ENCODE results near the gene ALPK1.
"Not testable (repeated sequence)": the region's sequence is repeated elsewhere in the genome, so short reads cannot be mapped to it uniquely, and the experiment has no call there.

The ALPK1 gene

DNA sequence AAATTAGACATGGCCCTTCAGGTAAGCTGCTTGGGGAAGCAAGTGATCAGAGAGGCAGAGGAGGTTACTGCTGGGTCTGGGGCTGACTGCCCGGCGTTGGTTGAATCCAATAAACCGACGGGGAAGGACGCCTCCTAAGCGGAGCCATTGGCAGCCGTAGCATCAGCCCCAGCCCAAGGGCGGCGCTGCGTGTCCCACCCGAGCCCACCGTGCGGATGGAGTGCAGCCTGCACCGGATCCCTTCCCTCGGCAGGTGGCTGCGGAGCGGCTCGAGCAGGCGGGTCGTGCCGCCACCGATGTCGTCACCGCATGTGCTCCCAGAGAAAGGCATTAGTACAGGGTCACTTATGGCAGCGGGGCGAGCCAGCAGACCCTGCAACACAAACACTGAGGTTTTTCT, 82.1 kb downstream of the ALPK1 start:
- no peak for DNase-seq (ENCODE audit: low spot score)

DNA sequence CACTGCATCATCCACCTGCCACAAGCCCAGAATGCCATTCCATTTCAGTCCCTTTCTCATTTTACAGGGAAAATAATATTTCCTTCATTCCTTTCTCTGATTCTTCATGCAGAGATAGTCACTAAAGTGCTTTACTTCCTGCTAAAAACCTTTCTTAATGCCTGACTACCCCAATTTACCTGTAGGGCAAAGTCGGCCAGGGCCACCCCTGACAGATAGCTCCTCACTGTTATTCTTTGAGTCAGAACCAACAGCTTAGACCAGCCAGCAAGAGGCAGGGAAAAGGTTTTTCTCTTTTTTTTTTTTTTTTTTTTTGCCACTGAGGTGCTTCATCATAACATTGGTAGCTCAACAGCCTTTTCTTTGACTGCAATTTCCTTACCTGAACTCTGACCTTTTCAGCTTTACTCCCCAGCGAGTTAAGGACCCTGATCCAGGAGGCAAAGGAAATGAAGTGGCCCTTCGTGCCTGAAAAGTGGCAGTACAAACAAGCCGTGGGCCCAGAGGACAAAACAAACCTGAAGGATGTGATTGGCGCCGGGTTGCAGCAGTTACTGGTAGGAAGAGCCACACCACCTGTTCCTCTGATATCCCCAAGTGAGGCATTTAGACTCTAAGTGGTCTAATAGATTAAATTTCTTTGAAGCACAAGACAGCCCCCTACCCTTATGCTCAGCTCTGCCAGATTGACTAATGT, 85.0 kb downstream of the ALPK1 start:
- no peak for DNase-seq (ENCODE audit: low spot score)

DNA sequence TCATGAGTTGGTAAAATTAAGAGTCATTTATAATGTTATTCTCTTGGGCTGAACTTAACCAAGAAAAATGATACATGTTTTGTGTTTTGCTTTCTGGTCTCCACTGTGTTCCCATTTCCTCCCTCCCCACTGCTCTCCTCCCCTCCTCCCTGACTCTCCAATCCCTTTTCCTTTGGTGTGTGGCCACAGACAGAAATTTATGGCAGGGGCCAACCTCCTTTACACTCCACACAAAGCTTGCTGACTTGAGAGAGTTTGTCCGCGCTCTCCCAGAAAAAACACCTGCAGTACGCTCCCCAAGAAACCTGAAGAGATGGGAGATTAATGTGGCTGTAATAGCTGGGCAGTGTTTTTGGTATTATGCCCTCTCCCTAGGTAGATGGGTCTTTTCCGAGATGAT, 88.9 kb downstream of the ALPK1 start:
- no peak for DNase-seq (ENCODE audit: low spot score)

DNA sequence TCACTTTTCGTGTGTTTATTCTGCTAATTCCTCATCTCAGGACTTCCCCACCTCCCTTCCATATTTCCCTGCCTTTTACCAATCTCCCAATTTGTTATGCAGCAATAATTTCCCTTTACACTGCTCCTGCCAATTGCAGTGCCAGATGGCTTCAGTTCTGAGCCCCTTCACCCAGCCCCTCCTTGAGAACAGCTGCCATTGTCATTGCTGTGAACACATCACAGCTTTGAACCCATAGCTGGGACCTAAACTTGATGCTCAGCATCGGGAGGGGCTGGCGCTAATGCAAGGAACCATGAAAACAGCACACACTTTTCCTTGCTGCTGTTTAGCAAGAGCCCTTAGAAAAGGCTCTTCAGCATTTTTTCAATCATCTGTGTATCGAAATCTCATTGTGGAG, 104.9 kb downstream of the ALPK1 start:
- DNase-seq (ENCODE audit: low spot score), result no peak

DNA sequence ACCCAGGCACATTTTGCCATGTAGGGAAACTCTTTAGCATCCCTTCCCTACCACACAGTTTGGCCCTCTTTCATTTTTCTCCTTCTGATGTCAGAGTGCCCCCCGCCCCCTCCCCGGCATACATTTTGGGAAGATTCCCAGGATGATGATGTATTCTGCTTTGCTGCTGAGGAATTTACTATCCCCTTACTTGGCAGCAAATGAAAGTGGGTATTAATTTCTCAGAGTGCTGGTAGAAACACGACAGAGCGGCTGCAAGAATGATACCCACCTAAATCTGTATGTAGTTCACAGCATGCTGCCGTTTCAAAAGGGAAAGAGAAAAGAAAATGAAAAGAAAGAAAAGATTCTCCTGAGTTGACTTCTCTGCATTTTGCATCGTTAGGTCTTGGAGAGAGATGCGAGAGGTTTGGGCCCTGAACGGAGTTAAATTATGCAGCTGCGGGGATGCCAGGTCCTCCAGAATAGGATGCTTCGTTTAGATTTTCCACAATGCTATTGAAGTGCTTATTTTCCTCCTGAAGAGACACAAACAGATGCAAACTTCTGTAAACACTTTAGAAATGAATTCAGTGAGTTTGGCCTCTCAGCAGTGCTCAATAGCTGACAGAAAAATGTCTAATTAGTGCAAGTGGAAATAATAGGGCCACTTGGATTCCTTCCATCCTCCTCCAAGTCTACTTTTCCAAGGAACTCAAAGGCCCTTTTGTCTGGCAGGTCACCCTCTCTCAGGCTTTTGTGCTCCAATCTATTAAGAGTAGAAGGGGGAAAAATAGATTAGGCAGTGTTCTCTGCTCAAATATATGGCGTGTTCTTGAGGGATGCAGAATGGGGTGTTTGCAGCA, 106.2 kb downstream of the ALPK1 start:
- no peak for DNase-seq (ENCODE audit: low spot score)

DNA sequence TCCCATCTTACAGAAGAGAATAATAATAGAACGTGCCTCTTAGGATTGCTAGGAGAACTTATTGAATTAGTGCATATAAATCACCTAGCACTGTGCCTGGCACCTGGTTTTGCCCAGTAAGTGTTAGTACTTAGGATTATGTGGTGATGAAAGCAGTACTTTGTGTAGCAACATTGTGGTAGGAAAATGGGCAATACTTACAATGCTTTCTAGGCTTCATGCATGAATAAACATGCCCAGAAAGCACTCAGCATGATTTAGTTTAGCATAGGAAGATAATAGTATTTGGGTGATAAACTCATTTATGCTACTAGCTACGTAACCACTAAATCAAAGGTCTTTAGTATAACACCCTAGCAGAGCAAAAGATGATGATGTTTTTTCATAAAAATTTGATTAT, 113.2 kb downstream of the ALPK1 start:
- DNase-seq (ENCODE audit: low spot score), result no peak

DNA sequence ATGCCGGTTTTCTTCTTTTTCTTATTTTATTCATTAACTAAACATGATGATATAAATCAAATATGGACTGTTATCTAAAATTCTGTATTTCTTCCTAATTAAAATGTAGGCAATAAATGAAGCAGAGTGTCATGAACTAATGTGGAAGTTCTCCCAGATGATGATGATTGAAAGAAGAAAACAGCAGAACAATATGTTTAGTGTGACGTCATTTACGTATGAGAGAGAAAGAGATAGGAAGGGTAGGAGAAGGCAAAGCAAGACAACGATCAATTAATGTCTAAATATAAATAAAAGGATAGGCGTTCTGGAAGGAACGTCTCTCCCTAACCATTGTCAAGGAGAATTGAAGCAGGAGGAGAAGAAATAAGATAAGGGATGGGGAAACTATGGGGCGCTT, 113.6 kb downstream of the ALPK1 start:
- DNase-seq (ENCODE audit: low spot score), result no peak

DNA sequence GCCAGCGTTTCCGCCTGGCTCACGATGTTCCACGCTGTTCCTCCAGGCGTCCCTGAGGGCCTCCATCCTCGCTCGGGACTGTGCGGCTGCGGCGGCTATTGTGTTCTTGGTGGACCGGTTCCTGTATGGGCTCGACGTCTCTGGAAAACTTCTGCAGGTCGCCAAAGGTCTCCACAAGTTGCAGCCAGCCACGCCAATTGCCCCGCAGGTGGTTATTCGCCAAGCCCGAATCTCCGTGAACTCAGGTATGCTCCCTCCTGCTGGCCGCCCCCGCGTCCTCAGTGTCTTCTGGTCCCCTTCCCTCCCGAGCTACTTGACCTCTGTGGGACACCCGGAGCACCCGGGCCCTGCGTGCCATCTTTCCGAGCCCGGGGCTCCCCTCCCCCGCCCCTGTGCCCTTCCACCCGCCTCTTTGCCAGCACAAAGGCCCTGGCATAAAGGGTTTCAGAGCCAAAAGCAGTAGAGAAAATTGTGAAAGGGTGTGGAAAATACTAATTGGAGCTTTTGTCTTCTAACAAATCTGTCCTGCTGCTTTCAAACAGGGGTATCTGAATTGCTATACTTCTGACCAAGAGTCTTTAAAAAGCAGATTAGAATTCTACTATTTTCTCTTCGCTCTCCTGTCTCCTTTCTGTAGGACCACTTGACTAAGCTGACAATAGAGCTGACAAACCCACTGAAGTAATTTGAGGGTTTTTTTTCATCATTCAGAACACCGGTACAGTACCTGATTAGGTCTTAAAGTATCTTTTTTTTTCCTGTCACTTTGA, 114.8 kb downstream of the ALPK1 start:
- no peak for DNase-seq (ENCODE audit: low spot score)

DNA sequence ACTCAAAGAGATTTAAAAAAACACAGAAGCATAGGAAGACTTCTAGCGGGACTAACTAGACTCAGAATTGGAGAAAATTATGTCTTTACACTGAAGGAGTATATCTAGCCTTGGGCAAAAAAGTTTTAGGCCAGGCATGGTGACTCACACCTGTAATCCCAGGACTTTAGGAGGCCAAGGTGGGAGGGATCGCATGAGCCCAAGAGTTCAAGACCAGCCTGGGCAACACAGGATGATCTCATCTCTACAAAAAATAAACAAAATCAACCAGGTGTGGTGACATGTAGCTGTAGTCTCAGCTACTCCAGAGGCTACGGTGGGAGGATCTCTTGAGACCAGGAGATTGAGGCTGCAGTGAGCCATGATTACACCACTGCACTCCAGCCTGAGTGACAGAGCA, 119.3 kb downstream of the ALPK1 start:
- no peak for DNase-seq (ENCODE audit: low spot score)

DNA sequence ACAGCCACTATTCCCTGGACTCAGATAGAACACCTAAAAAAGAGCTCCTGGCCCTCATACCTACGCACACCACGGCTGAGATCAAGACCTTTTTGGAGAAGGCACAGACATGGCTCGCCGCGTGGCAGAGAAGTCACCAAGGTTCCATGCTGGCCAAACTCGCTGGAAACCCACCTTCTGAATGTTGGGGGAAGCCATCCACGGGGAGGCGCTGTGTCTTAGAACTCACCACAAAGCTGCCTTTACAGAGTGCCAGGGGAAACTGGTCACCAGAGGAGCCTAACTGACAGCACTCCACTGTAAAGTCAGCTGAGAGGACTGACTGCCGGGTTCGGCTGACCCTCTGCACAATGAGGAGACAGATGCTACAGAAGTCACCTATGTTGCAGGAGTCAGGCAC, 120.9 kb downstream of the ALPK1 start:
- no peak for DNase-seq (ENCODE audit: low spot score)

DNA sequence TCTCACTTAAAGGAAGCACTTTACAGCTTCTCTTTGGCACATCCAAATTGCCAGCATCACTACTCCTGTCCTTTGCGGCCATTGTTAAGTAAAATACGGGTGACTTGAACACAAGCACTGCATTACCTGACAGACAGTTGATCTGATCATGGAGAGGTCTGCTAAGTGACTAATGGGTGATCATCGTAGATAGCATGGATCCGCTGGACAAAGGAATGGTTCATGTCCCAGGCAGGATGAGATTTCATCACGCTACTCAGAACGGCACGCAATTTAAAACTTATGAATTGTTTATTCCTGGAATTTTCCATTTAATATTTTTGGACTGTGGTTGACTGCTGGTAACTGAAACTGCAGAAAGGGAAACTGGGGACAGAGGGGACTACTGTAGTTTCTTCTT, 124.7 kb downstream of the ALPK1 start:
- no peak for DNase-seq (ENCODE audit: low spot score)

DNA sequence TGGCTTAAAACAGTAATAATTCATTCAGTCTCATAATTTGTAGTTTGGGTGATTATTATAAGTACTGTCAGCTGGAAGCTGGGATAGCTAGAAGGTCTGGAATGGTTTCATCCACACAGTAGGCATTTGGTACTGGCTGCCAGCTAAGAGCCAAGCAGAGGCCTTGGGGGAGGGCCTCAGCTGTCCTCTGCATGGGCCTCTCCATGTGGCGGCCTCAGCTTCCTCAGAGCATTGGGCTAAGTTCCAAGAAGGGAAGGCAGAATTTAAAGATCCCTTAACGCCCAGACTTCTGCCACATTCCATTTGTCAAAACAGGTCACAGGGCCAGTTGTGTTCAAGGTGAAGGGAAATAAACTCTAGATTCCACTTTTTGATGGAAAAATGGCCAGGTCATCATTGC, 125.5 kb downstream of the ALPK1 start:
- DNase-seq (ENCODE audit: low spot score), result no peak

DNA sequence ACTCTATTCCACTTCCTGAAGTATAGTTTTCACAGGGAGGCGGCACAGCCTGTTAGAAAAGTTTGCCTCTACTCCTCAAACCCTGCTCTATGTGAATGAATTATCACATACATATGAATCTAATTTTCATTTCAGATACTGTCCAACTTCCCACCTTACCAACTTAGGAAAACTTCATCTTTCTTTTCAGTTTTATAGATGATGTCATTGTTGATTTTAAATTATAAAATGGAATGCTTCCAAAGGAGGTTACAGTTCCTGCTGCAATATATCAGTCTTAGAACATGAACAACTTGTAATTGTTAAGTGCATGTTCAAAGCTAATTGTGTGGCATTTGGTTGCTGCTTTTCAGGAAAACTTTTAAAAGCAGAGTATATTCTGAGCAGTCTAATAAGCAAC, 126.4 kb downstream of the ALPK1 start:
- DNase-seq (ENCODE audit: low spot score), result no peak

DNA sequence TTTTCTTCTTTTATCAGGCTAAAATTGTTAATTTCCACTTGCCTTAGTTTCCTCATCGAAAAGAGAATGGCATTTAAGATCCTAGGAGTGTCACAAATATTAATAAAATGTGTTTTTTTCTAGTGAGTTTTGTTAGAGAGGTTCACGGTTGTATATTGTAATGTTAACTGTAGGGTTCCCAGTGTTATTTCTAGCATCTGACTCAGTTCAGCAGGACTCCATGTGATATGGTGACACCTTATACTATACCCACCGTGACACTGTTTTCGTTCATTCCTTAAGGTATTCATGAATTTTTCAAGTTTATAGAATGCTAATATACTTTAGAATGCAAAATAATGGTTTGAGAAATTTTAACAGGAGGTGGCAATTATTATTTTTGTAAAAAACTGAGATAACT, 128.7 kb downstream of the ALPK1 start:
- DNase-seq (ENCODE audit: low spot score), result no peak

DNA sequence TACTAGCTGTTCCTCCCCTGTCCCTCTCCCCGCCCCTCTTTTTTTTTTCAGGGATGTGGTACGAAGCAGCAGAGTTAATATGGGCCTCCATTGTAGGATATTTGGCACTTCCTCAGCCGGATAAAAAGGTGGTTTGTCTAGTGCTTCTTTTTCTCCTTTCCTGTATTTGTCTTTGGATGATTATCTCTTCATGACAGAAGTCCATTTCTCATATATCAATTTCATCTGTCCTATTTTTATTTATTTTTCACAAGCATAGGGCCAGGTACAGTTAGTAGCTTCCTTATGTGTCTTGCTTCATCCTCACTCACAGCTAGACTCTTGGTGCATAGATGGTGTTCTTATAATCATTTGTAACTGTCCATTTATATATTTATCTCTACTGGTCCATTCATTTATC, 129.2 kb downstream of the ALPK1 start:
- DNase-seq (ENCODE audit: low spot score), result no peak

DNA sequence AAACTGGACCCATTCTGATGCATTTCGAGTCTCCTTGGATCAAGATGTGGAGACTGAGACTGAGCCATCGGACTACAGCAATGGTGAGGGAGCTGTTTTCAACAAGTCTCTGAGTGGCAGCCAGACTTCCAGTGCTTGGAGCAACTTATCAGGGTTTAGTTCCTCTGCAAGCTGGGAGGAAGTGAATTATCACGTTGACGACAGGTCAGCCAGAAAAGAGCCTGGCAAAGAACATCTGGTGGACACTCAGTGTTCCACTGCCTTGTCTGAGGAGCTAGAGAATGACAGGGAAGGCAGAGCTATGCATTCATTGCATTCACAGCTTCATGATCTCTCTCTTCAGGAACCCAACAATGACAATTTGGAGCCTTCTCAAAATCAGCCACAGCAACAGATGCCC, 134.0 kb downstream of the ALPK1 start:
- DNase-seq (ENCODE audit: low spot score), result no peak

DNA sequence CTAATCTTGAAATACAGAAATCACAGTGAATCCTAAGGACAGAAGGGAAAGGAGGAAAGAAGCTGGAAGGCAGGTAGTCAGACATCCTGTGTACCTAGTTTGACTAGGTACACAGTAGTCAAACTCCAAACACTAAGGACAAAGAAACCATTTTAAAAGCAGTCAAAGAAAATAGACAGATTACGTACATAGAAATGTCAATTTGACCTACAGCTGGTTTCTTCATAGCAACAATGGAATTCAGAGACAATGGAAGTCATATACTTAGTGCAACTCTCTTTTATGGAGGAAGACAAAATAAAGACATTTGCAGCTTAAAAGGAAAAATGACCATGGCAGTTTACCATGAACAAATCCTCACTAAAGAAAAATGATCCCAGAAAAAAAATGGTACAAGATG, 139.8 kb downstream of the ALPK1 start:
- no peak for DNase-seq (ENCODE audit: low spot score)

DNA sequence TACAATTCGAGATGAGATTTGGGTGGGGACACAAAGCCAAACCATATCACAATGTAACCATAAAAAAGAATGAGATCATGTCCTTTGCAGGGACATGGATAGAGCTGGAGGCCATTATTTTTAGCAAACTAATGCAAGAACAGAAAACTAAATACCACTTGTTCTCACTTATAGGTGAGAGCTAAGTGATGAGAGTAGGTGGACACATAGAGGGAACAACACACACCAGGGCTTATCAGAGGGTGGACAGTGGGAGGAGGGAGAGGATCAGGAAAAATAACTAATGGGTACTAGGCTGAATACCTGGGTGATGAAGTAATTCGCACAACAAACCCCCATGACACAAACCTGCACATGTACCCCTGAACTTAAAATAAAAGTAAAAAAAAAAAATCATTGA, 145.1 kb downstream of the ALPK1 start:
- not testable (repeated sequence) for DNase-seq (ENCODE audit: low spot score)

DNA sequence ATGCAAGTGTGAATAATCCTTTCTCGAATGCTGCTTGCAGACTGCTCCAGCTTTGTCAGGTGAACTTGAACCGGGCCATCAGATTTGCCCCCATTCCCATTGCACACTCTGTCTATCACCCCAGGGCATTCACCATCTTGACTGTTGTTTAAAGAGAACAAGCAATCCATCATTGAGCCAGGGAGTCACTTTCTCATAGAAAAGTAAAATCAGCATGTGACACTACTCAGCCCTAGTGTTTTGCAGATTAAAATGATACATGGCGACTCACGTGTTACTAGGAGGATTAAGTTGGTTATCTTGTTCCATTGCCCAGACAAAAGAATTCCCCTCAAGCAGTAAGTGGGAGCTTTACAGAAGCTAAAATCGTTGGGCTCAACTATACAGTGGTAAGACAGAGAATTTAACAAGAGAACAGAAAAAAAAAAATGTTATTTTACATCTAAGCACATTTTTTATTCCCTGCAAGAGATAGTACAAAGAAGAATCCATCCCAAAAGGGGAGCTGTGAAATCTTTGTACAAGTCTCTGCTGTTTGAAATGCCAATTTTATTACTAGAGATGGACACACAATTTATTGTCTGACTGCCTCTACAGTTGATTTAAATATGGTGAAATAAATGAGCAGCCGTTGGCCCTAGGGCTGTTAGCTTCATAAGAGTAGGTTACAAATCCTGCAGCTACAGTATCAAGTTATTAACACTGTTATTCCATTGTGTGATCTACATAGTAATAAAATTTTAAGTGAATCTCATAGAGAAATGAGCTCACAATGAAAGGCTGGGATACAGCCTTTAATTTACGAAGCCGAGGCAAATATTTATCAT, 151.3 kb downstream of the ALPK1 start:
- no peak for DNase-seq (ENCODE audit: low spot score)

DNA sequence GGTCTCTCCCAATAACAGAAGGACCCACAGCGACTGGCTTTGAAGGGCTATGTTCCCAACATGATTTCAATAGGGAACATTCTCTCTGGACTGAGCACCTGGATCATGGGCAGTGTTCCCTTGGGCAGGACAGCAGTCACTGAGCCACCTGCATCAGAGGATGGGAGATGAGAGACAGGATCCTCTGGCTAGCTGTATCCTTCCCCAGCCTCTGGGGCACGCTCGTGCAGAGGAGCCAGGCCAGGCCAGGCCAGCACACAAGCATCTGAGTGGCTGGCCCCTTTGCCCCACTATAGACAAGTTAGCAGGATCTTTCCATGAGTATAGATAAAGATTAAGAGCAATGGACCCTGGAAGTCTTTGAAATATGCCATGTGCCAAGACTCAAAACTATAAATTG, 152.5 kb downstream of the ALPK1 start:
- no peak for DNase-seq (ENCODE audit: low spot score)

DNA sequence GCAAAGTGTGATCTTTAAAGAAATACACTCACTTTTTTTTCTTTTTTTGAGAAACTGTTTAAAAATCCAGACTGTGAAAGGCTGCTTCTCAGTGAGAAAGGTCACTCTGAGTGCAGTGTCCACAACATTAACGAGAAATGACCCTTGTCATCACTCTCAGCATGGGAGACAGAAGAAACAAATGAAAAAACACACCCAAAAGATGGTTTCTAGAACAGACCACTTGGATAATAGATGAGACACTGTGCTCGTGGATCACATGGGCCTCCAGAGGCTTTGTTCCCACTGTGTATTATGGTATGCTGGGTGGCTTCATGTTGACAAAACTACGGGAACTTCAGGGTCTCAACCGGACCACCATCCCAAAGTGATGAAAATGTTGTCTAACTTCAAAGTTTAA, 153.9 kb downstream of the ALPK1 start:
- no peak for DNase-seq (ENCODE audit: low spot score)

DNA sequence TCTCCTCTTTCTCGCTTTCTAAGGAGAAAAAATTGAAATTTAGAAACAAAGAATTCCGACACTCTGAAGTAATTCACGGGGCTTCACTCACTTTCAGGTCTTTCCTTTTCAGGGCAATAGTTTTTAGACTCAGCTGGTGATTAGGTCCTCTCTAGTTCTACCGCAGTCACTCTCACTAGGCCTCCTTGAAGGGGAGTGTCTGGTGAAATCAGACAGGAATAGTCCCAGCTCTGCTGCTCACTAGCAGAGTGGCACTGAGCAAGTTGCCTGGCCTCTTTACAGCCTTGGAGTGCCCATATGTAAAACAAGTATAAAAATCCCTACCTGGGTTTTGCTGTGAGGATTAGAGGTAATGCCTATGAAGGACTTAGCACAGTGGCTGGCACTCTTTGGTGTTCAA, 154.7 kb downstream of the ALPK1 start:
- DNase-seq (ENCODE audit: low spot score), result no peak

Data from HuH-7.5 (cell line).